HG03196 (cell line): Measurements from ENCODE around the gene PHAF1.

Experiments
- ATAC-seq: cut with Tn5 transposase; IDR thresholded peaks from one replicate; pipeline ENCODE4 v1.9.1; 2021; ENCODE audit not compliant: unreplicated experiment

PHAF1 gene

GRCh38 chr16:67146523-67147357 lies 37.0 kb downstream of the PHAF1 start:
- ATAC-seq = no peak

DNA sequence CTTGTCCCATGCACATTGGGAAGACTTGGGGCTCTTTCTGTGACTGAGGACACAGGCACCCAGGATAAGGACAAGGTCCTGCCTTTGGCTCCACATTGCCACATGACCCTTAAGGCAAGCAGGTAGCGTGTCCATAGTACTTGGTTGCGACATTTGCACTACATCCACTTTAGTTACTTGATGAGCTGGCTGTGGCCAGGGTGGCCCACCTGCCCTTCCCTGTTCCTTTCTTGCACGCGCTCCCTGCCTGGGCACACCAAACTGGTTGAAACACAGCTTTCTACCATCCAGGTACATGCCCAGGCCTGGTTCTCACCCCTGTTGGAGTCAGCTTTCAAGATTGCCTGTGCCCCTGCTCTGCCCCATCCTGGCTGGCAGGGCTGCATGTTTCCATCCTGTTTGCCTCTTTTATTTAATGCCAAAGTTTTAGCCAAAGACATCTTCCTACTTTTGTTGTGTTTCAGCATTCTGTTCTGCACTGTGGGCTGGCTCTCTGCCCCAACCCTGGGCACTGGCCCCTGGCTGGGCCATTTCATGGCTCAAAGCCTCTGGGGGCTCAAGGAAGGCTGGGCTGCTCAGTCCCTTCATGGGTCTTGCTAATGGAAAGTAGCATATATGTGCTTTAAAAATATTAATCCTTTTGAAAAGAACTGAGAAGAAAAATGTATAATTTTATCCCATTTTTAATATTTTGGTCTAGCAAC lies 37.8 kb downstream of the PHAF1 start:
- ATAC-seq = no peak

GRCh38 chr16:67148221-67148620 lies 38.5 kb downstream of the PHAF1 start:
- ATAC-seq = no peak

GRCh38 chr16:67148656-67149275 lies 39.0 kb downstream of the PHAF1 start:
- ATAC-seq = no peak

DNA sequence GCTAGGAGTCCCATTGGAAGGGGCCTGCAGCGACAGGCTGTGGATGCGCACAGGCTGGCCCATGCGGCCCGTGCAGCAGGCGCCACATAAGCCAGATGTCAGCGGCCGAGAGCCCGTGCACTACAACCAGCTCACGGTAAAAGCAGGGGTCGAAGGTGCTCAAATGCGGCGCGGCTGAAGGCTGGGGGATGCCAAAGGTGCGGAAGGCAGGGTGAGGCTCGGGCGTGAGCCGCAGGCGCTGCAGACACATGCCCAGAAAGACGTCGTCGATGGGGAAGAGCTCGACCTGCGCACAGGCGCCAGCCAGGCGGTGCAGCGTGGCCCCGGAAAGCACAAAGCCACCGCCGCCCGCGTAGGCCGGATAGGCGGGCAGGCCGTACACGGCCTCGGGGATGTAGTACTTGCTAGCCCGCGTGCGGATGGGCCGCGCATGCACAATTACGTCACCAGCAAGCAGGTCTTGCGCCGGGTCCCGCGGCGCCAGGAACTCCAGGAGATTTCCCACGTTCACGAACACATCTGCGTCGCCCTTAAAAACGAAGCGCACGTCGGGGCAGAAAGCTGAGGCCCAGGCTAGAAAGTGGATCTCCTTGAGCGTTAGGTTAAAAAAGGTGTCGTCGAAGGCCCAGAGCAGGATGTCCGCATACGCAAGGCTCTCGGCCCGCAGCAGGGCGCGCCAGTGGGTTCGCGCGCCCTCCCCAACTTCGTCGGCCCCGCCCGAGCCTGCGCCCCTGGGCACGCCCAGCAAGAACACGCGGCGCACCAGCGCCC lies 39.7 kb downstream of the PHAF1 start:
- ATAC-seq = no peak

GRCh38 chr16:67150047-67150832 lies 40.5 kb downstream of the PHAF1 start:
- ATAC-seq = no peak

- ATAC-seq = peak; percentile 40
Observed at GRCh38 chr16:67150833-67151396, 41.2 kb downstream of the PHAF1 start, which contains the start of gene B3GNT9. Gene B3GNT9 (minus strand): TSS chr16:67150998. CDS start chr16:67150485, 513 bp downstream.

DNA sequence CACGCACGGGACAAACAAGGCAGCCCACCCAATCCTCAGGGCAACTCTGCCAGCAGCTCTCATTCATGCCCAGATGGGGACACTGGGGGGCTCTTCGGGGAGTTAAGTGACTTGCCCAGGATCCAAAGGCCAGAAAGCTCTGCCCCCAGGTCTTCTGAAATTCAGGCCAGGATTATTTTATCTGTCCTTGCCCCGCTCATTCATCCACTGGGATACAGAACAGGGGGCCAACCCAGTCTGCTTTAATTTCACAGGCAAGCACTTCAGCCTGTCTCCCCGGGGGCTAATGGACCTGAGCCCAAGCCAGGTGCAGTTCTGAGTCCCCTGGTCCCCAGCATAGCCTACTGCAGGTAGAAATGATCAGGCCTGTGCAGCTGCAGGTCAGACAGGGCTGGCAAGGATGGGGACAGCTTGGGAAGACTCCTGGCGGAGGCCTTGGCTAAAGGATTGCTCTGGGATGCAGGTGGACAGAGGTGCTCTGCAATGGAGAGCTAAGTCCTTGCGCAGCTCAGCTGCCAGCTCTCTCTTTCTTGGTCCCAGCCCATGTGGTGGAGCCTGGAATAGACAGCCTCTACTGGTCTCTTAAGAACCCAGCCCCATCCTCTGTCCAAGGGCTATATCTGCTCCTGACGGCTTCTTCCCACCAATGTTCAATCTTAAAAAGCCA lies 41.8 kb downstream of the PHAF1 start:
- ATAC-seq = no peak

DNA sequence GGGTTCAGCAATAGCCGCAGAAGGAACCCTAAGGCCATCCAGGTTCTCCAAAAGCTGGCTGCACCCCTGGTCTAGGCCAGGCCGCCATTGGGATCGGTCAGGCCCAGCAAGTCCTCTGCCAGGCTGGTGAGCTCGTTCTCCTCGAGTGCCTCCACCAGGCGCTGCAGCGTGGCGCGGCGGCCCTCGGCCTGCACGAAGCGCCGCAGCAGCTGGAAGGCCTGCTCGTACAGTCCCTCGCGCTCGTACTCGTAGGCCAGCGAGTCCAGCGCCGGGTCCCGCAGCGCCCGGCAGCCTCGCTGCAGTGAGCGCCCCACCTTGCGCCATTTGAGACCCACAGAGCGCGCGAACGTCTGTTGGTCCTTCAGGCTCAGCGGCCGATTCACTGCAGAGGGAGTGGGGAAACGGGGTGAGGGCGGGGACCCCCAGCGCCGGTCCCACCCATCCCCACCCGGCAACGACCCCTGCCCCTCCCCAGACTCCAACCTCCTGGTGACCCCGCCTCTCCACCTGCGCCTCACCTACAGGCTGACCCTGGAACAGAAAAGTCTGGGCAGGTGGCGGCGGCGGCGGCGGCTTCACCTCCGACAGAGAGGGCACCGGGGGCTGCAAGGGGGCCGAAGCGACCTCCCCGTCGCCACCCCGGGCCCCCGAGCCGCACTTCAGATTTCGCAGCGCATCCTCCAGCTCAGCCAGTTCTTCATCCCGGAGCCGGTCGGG lies 45.0 kb downstream of the PHAF1 start:
- ATAC-seq = no peak

GRCh38 chr16:67155295-67156142 lies 45.8 kb downstream of the PHAF1 start:
- ATAC-seq = no peak

- no peak for ATAC-seq
Observed at GRCh38 chr16:67156143-67156844, 46.6 kb downstream of the PHAF1 start.

DNA sequence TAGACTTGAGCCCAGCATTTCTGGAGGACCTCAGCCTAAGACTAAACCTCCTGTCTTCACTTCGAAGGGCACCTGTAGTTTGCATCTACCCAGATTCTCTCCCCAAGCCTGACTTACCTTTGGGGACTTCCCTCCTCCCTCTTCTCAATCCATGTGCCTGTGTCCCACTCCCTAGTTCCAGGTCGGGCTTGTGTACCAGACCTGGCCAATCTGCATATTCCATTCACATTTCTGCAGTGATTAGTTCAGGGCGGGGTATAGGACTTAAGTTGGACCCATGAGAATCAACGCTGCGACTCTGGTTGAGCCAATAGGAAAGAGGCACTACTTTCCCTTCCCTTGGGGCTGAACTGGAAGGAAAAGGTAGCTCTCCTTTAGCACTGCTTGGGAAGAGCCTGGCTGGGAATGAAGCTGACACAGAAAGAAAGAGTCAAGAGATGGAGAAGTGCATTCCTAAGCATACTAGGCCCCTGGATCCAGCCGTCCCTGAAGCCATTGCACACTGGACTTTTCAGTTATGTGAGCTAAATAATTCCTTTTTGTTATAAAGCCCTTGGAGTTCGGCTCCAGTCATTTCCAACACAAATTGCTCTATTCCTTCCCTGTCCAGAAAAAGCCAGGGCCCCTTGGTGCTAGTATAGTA lies 47.5 kb downstream of the PHAF1 start:
- ATAC-seq = no peak

GRCh38 chr16:67157892-67158635 lies 48.3 kb downstream of the PHAF1 start:
- ATAC-seq = no peak

GRCh38 chr16:67158637-67159600 lies 49.2 kb downstream of the PHAF1 start:
- ATAC-seq = peak; percentile 44

GRCh38 chr16:67161595-67162058 lies 51.9 kb downstream of the PHAF1 start:
- ATAC-seq = no peak
